Measurements from ENCODE around the gene CASP9. TPM values are rescaled to one million over a fixed set of nuclear protein-coding genes. Genes with fewer than 3 reads are reported as not detected.
A peak's percentile ranks its signal among the peaks of the same experiment; 100 is the strongest.

Gene CASP9
- total RNA-seq, 1 donor from 2014 or later = 12.6 TPM

GRCh38 chr1:15526490-15527339 lies 2.7 kb upstream of the CASP9 start, which contains the start of gene DNAJC16:
TSS of gene DNAJC16 (plus strand) at chr1:15526848. CDS start at chr1:15529106, 2,258 bp downstream.
- H3K36me3 Mint-ChIP-seq (ENCODE audit: unreplicated experiment) = peaks cover 2% of the 10 kb centered on the region
- peak within 1 kb of the TSS; percentile 100 for H3K27ac Mint-ChIP-seq (ENCODE audit: unreplicated experiment)
- peak within 1 kb of the TSS; percentile 94 for H3K4me3 Mint-ChIP-seq (ENCODE audit: unreplicated experiment)
- no peaks in the 10 kb centered on the region for H3K9me3 Mint-ChIP-seq (ENCODE audit: unreplicated experiment)
- peaks cover 38% of the 10 kb centered on the region for H3K4me1 Mint-ChIP-seq (ENCODE audit: unreplicated experiment)
- peak; percentile 26 for TF ChIP-seq CTCF (IDR thresholded peaks at IDR 0.05)
- no peaks in the 10 kb centered on the region for H3K27me3 Mint-ChIP-seq (ENCODE audit: unreplicated experiment)
- DNase-seq (ENCODE audit: extremely low spot score, unreplicated experiment) = peak; percentile 99

- no peak for DNase-seq (ENCODE audit: extremely low spot score, unreplicated experiment)
- TF ChIP-seq CTCF (IDR thresholded peaks at IDR 0.05) = no peak
- peaks cover 38% of the 10 kb centered on the region for H3K4me1 Mint-ChIP-seq (ENCODE audit: unreplicated experiment)
- H3K9me3 Mint-ChIP-seq (ENCODE audit: unreplicated experiment) = no peaks in the 10 kb centered on the region
- peaks cover 2% of the 10 kb centered on the region for H3K36me3 Mint-ChIP-seq (ENCODE audit: unreplicated experiment)
- H3K27ac Mint-ChIP-seq (ENCODE audit: unreplicated experiment) = peak overlapping the region; percentile 100
- peak overlapping the region; percentile 94 for H3K4me3 Mint-ChIP-seq (ENCODE audit: unreplicated experiment)
- no peaks in the 10 kb centered on the region for H3K27me3 Mint-ChIP-seq (ENCODE audit: unreplicated experiment)
Observed at GRCh38 chr1:15526021-15526489, 2.0 kb upstream of the CASP9 start.

GRCh38 chr1:15525050-15526020 lies 1.3 kb upstream of the CASP9 start:
- DNase-seq (ENCODE audit: extremely low spot score, unreplicated experiment) = no peak
- H3K27ac Mint-ChIP-seq (ENCODE audit: unreplicated experiment) = peak overlapping the region; percentile 100

GRCh38 chr1:15524283-15525049 lies 451 bp upstream of the CASP9 start:
- DNase-seq (ENCODE audit: extremely low spot score, unreplicated experiment) = peak; percentile 100
- H3K9me3 Mint-ChIP-seq (ENCODE audit: unreplicated experiment) = no peaks in the 10 kb centered on the region

More at GRCh38 chr1:15525050-15526020, 1.3 kb upstream of the CASP9 start:
- TF ChIP-seq CTCF (IDR thresholded peaks at IDR 0.05) = no peak
- Mint-ChIP-seq H3K4me3 (ENCODE audit: unreplicated experiment) (peak overlapping the region; percentile 94), H3K4me1 (ENCODE audit: unreplicated experiment) (peaks cover 38% of the 10 kb centered on the region), H3K9me3 (ENCODE audit: unreplicated experiment) (no peaks in the 10 kb centered on the region), H3K27me3 (ENCODE audit: unreplicated experiment) (no peaks in the 10 kb centered on the region), H3K36me3 (ENCODE audit: unreplicated experiment) (peaks cover 2% of the 10 kb centered on the region)

More at GRCh38 chr1:15524283-15525049, 451 bp upstream of the CASP9 start:
- H3K27ac Mint-ChIP-seq (ENCODE audit: unreplicated experiment) = peak overlapping the region; percentile 100
- H3K27me3 Mint-ChIP-seq (ENCODE audit: unreplicated experiment) = no peaks in the 10 kb centered on the region
- no peak for TF ChIP-seq CTCF (IDR thresholded peaks at IDR 0.05)
- H3K4me1 Mint-ChIP-seq (ENCODE audit: unreplicated experiment) = peaks cover 38% of the 10 kb centered on the region
- no peaks in the 10 kb centered on the region for H3K36me3 Mint-ChIP-seq (ENCODE audit: unreplicated experiment)
- H3K4me3 Mint-ChIP-seq (ENCODE audit: unreplicated experiment) = peak overlapping the region; percentile 94

Data from osteocyte (in vitro differentiated cells).